Uterus (tissue), 2 donors: ENCODE measurements around the gene CREB5.

Experiments
- CTCF ChIP-seq, 4 experiments: fragments of 200-600 bp in 2 of 4; fragments of 450-650 bp in 2 of 4; sonication (generic) in 2 of 4; IDR thresholded peaks; one replicate each; pipeline ENCODE4 v1.5.1; 2016 to 2019; ENCODE audit warnings: antibody characterized with exemption in 4 of 4, mild to moderate bottlenecking in 2 of 4, moderate library complexity in 1 of 4
- POLR2A ChIP-seq, 2 donors: fragments of 450-650 bp; IDR thresholded peaks; one replicate each; pipeline ENCODE4 v1.6.1; 2016; ENCODE audit warnings: antibody characterized with exemption in 2 of 2, mild to moderate bottlenecking in 1 of 2, moderate library complexity in 1 of 2

GRCh38 chr7:28674359-28674782 lies 262.1 kb downstream of the CREB5 start:
- TF ChIP-seq CTCF (IDR thresholded peaks at IDR 0.05) (no peak), POLR2A (IDR thresholded peaks at IDR 0.05) (no peak)
